Psoas muscle (tissue), 8 donors: ENCODE data around the gene PIGH. TPM values are rescaled to one million over a fixed set of nuclear protein-coding genes. Genes with fewer than 3 reads are reported as not detected.

ENCODE experiments used
- ATAC-seq, 4 donors: fragments of 200-7000 bp; cut with Tn5 transposase; one replicate each; pipeline ENCODE4 v1.9.1; 2020; ENCODE audit warnings: moderate library complexity in 3 of 4, mild to moderate bottlenecking in 2 of 4
- DNase-seq, 2 donors: peaks; one replicate each; pipeline ENCODE4 v3.0.0-alpha.2; 2020
- H3K27ac ChIP-seq: fragments of 200-600 bp; one replicate; pipeline ENCODE4 v1.8.0; 2022
- H3K27me3 ChIP-seq, 3 donors: fragments of 200-600 bp in 1 of 3; one replicate each; pipeline versions ENCODE4 v1.6.1 to v1.8.0; 2013 to 2022; ENCODE audit warnings: low read length in 2 of 3, mild to moderate bottlenecking in 2 of 3, moderate library complexity in 1 of 3; ENCODE audit not compliant: insufficient read depth in 3 of 3
- H3K36me3 ChIP-seq, 2 donors: fragments of 200-600 bp in 1 of 2; one replicate each; pipeline versions ENCODE4 v1.6.1 to v1.8.0; 2013 to 2022; ENCODE audit warnings: low read depth in 1 of 2, mild to moderate bottlenecking in 1 of 2, moderate library complexity in 1 of 2; ENCODE audit not compliant: insufficient read depth in 1 of 2
- H3K4me1 ChIP-seq: fragments of 200-600 bp; one replicate; pipeline ENCODE4 v1.8.0; 2022
- H3K4me3 ChIP-seq: fragments of 200-600 bp; one replicate; pipeline ENCODE4 v1.8.0; 2022; ENCODE audit warnings: mild to moderate bottlenecking
- H3K9me3 ChIP-seq: fragments of 200-600 bp; one replicate; pipeline ENCODE4 v1.8.0; 2022
- WGBS, 3 donors: extraction: QIAGEN DNeasy Blood & Tissue Kit; methylation state at CpG; one replicate each; pipeline versions ENCODE4 v1.1.6 to v1.1.7; 2013; 5-methylcytosine and 5-hydroxymethylcytosine counted together
- intact Hi-C, 2 donors: fragments of 100-400 bp; cut with DNase I; formaldehyde crosslinking; loops; one replicate each; pipeline versions ENCODE4 v1.11.0 to v1.14.2; 2022
- polyA plus RNA-seq, 3 donors: library from polyadenylated mRNA; stranded (reverse); fragments of 200-250 nt; gene quantifications; one replicate each; pipeline ENCODE4 v1.2.3, GENCODE V29; 2013
- total RNA-seq, 4 donors: library from RNA; stranded (reverse); fragmentation: NEBNext Ultra II Directional in 2 of 4; extraction: Animal tissue kit (Norgen Biotek cat#: 25700) in 2 of 4; gene quantifications; one replicate each; pipeline versions ENCODE4 v1.2.1 to v1.2.4, GENCODE V29; 2021 to 2023
- TF ChIP-seq, protein P1 (sequence below): fragments of 200-600 bp; IDR thresholded peaks from one replicate; pipeline ENCODE4 v1.8.0; 2022; ENCODE audit warnings: antibody characterized with exemption
- donor health status: healthy with polysubstance abuse.
- donor health status: DM: no; HTN: no; CAD: no; lungs with moderate emphysema.
- donor health status: Bipolar disorder and iron deficiency.
- donor health status: healthy.
- donor health status: DM: yes; HTN: yes; CAD: no.
- donor health status: DM: no; HTN: no; CAD: no.
- donor health status: DM: no; HTN: no; CAD: no.
- donor health status: DM: yes; HTN: yes; CAD: no.

Gene PIGH
- total and polyA plus RNA-seq, 7 donors, result 12.3 to 50.6 (median 25.2) TPM

GRCh38 chr14:67579040-67579439 is 21.0 kb downstream of the PIGH start:
- no peak for ATAC-seq
- intact Hi-C loops, result no loop called here
- WGBS, 3 donors, result 79 to 80% (median 80%) methylated on average over 15 of the region's 15 CpGs
- DNase-seq, result no peak
- Histone ChIP-seq H3K27ac (no peak overlapping the region), H3K9me3 (no peaks in the 10 kb centered on the region), H3K27me3 (no peaks in the 10 kb centered on the region), H3K4me3 (no peak overlapping the region), H3K36me3 (peaks cover 0 to 26% of the 10 kb centered on the region in 2 donors), H3K4me1 (no peaks in the 10 kb centered on the region)
- TF ChIP-seq, protein P1, sequence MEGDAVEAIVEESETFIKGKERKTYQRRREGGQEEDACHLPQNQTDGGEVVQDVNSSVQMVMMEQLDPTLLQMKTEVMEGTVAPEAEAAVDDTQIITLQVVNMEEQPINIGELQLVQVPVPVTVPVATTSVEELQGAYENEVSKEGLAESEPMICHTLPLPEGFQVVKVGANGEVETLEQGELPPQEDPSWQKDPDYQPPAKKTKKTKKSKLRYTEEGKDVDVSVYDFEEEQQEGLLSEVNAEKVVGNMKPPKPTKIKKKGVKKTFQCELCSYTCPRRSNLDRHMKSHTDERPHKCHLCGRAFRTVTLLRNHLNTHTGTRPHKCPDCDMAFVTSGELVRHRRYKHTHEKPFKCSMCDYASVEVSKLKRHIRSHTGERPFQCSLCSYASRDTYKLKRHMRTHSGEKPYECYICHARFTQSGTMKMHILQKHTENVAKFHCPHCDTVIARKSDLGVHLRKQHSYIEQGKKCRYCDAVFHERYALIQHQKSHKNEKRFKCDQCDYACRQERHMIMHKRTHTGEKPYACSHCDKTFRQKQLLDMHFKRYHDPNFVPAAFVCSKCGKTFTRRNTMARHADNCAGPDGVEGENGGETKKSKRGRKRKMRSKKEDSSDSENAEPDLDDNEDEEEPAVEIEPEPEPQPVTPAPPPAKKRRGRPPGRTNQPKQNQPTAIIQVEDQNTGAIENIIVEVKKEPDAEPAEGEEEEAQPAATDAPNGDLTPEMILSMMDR, result no peak

DNA sequence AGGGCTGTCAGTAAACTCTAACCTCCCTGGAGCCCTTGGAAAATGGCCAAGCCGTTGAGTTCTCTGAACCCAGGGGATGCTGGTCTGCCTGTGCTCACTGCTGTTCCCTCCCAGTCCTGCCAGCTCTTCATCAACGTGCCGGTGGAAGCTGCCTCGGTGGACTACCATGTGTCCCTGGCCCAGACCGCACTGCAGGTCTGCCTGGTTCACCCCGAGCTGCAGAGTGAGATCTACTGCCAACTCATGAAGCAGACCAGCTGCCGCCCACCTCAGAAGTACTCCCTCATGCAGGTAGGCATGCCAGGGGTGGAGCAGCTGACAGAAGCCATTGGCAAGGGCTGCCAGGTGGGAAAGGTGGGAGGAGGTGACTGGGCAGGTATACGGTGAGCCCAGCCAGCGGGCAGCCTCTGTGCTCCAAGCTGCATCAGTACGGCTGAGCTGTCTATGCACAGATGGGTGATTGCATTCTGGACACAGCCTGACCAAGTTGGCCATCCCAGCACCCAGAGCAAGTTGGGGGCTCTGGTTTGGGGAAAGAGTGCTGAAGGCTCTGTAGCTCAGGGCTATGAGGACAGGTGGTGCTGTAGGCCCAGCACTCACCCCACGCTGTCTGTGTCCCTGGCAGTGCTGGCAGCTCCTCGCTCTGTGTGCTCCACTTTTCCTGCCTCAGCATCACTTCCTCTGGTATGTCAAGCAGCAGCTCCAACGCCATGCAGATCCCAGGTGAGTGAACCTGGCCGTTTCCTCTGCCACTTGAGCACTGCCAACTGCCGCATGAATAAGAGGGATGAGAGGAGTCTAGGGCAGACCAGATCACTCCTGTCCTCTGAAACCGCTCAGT is 21.9 kb downstream of the PIGH start:
- Histone ChIP-seq H3K4me3 (no peak overlapping the region), H3K27me3 (no peaks in the 10 kb centered on the region), H3K9me3 (no peaks in the 10 kb centered on the region), H3K27ac (no peak overlapping the region), H3K36me3 (peaks cover 0 to 26% of the 10 kb centered on the region in 2 donors), H3K4me1 (no peaks in the 10 kb centered on the region)
- intact Hi-C loops, result no loop called here
- no peak for DNase-seq
- TF ChIP-seq, protein P1, result no peak
- WGBS, 3 donors, result 81 to 84% (median 81%) methylated on average over 16 of the region's 16 CpGs
- ATAC-seq, result no peak

- no peak overlapping the region for H3K4me3 ChIP-seq
- H3K27ac ChIP-seq, result no peak overlapping the region
- intact Hi-C loops, result no loop called here
- H3K4me1 ChIP-seq, result no peaks in the 10 kb centered on the region
- 82 to 87% (median 83%) methylated on average over 13 of the region's 13 CpGs for WGBS, 3 donors
- H3K9me3 ChIP-seq, result no peaks in the 10 kb centered on the region
- peaks cover 0 to 24% of the 10 kb centered on the region in 2 donors for H3K36me3 ChIP-seq
- TF ChIP-seq, protein P1, result no peak
- DNase-seq, result no peak
- no peaks in the 10 kb centered on the region for H3K27me3 ChIP-seq
- no peak for ATAC-seq
These were observed 22.8 kb downstream of the PIGH start for GRCh38 chr14:67577181-67577808.

- ATAC-seq, result no peak
- DNase-seq, result no peak
- intact Hi-C loops, result no loop called here
- TF ChIP-seq, protein P1, result no peak
- H3K27me3 ChIP-seq, result no peaks in the 10 kb centered on the region
- H3K4me1 ChIP-seq, result no peaks in the 10 kb centered on the region
- no peaks in the 10 kb centered on the region for H3K9me3 ChIP-seq
- no peak overlapping the region for H3K4me3 ChIP-seq
- no peak overlapping the region for H3K27ac ChIP-seq
- peaks cover 0 to 21% of the 10 kb centered on the region in 2 donors for H3K36me3 ChIP-seq
- WGBS, 3 donors, result 89 to 96% (median 92%) methylated on average over 7 of the region's 7 CpGs
These were observed 23.7 kb downstream of the PIGH start for GRCh38 chr14:67576216-67576955.
